Measurements from ENCODE around the gene IER5L. TPM values are rescaled to one million over a fixed set of nuclear protein-coding genes. Genes with fewer than 3 reads are reported as not detected.

The IER5L gene
- total and polyA plus RNA-seq, 8 donors = 5.7 to 21.4 (median 8.2) TPM

DNA sequence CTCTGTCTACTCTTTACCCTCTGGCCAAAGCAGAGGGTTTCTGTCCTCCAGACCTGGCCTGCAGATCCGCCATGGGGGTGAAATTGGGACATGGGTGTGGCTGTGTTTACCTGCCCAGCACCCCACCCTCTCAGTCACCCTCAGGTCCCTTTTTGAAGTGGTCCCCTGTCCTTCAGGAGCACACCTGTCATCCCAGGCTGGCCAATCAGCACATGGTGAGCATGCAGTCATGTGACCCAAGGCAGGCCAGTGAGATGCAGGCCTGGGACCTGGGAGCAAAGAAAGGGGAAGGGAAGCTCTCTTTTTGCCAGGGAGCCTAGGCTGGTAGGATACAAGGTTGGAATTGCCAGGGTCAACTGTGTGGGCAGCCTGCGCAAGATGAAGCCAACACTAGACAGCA, 28.3 kb upstream of the IER5L start:
- intact Hi-C loops (cut with DNase I) = no loop called here
- H3K36me3 ChIP-seq = no peaks in the 10 kb centered on the region
- H3K27ac ChIP-seq = no peak overlapping the region
- DNase-seq = no peak
- H3K4me1 ChIP-seq = peaks cover 0 to 15% of the 10 kb centered on the region in 2 donors
- TF ChIP-seq, protein P1, sequence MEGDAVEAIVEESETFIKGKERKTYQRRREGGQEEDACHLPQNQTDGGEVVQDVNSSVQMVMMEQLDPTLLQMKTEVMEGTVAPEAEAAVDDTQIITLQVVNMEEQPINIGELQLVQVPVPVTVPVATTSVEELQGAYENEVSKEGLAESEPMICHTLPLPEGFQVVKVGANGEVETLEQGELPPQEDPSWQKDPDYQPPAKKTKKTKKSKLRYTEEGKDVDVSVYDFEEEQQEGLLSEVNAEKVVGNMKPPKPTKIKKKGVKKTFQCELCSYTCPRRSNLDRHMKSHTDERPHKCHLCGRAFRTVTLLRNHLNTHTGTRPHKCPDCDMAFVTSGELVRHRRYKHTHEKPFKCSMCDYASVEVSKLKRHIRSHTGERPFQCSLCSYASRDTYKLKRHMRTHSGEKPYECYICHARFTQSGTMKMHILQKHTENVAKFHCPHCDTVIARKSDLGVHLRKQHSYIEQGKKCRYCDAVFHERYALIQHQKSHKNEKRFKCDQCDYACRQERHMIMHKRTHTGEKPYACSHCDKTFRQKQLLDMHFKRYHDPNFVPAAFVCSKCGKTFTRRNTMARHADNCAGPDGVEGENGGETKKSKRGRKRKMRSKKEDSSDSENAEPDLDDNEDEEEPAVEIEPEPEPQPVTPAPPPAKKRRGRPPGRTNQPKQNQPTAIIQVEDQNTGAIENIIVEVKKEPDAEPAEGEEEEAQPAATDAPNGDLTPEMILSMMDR (IDR thresholded peaks at IDR 0.05) = no peak
- no peak overlapping the region for H3K4me3 ChIP-seq
- H3K27me3 ChIP-seq = no peaks in the 10 kb centered on the region
- no peak for ATAC-seq
- no peaks in the 10 kb centered on the region for H3K9me3 ChIP-seq

DNA sequence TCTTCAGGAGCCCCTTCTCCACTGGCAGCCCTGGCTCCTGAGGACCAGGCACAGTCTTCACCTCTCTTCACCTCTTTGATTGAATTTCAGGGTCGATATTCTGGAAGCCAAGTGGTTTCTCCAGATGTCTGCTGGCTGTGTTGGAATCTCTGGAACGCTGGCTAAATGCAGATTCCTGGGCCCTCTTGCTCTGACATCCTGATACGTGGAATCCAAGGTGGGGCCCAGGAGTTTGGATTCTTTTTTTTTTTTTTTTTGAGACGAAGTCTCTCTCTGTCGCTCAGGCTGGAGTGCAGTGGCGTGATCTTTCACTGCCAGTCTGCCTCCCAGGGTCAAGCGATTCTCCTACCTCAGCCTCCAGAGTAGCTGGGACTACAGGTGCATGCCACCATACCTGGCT, 26.8 kb upstream of the IER5L start:
- intact Hi-C loops (cut with DNase I) = no loop called here
- H3K27ac ChIP-seq = no peak overlapping the region
- H3K4me1 ChIP-seq = peaks cover 0 to 15% of the 10 kb centered on the region in 2 donors
- TF ChIP-seq, protein P1 (IDR thresholded peaks at IDR 0.05) = no peak
- no peak overlapping the region for H3K4me3 ChIP-seq
- H3K27me3 ChIP-seq = no peaks in the 10 kb centered on the region
- ATAC-seq (no peak), DNase-seq (no peak)
- no peaks in the 10 kb centered on the region for H3K36me3 ChIP-seq
- no peaks in the 10 kb centered on the region for H3K9me3 ChIP-seq

DNA sequence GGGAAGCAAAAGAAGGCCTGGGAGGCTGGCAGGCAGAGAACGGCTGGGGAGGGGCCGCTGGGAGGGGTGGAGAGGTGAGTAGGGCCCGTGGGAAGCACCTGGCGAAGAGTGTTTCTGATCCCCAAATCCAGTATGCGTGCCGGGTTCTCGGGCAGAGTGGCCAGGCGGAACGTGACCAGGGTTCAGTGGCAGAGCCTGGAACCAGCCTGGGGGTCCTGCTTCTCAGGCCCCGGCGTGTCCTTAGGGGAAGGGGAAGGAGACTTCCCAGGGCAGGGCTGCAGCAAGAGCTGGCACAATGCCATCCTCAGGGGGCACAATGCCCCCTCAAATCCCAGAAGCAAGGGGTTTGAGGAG, 25.5 kb upstream of the IER5L start:
- Histone ChIP-seq H3K27me3 (no peaks in the 10 kb centered on the region), H3K4me1 (peaks cover 0 to 15% of the 10 kb centered on the region in 2 donors), H3K36me3 (no peaks in the 10 kb centered on the region), H3K4me3 (peak overlapping the region; percentile 56 to 74), H3K9me3 (no peaks in the 10 kb centered on the region), H3K27ac (no peak overlapping the region)
- ATAC-seq (no peak), DNase-seq (no peak)
- TF ChIP-seq, protein P1 (IDR thresholded peaks at IDR 0.05) = no peak
- intact Hi-C loops (cut with DNase I) = no loop called here

DNA sequence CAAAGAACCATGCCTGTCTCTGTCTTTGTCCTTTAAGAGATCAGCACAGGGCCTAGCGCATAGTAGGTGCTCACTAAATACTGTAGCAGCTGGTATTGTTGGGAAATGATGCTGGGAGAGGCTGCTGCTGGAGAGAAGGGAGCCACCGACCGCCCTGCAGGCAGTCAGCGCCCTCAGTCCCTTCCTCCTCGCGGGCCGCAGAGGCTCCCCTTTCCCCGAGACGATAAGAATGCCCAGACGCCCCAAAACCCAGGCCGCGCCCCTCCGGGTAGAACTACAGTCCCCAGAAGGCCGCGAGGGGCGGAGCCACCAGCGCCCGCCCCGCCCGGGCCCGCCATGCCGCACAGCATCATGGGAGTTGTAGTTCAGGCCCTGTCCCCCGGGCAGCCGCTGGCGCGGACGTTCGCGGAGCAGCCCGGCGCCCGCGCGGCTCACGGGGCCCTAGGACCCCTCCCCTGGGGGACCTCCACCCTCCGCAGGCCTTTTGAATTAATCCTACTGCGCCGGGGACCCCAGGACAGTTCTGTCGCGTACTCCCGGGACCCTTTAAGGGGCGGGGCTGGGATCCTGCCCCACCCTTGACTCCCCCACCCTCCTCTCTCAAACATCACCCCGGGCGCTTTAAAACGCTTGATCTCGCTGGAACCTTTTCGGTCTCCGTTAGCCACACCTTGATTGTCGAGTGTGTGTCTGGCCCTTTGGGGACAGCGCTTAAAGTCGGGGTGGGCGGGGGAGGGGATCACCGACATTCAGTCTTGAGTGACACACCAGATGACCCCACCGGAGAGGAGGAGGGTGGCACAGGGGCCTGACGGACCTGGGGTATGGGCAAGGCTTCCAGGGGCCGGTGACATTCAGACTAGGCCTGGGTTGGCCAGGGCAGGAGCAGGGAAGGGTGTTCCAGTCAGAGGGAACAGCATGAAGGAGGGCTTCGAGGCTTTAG, 24.8 kb upstream of the IER5L start:
- H3K27ac ChIP-seq = peak overlapping the region; percentile 85 to 93
- no peaks in the 10 kb centered on the region for H3K36me3 ChIP-seq
- intact Hi-C loops (cut with DNase I) = no loop called here
- no peaks in the 10 kb centered on the region for H3K9me3 ChIP-seq
- DNase-seq (peak; percentile 80 to 97 (median 86)), ATAC-seq (peak; percentile 98)
- H3K4me1 ChIP-seq = peaks cover 0 to 15% of the 10 kb centered on the region in 2 donors
- peaks cover 0 to 5% of the 10 kb centered on the region in 2 donors for H3K27me3 ChIP-seq
- peak overlapping the region; percentile 56 to 74 for H3K4me3 ChIP-seq
- TF ChIP-seq, protein P1 (IDR thresholded peaks at IDR 0.05) = no peak

DNA sequence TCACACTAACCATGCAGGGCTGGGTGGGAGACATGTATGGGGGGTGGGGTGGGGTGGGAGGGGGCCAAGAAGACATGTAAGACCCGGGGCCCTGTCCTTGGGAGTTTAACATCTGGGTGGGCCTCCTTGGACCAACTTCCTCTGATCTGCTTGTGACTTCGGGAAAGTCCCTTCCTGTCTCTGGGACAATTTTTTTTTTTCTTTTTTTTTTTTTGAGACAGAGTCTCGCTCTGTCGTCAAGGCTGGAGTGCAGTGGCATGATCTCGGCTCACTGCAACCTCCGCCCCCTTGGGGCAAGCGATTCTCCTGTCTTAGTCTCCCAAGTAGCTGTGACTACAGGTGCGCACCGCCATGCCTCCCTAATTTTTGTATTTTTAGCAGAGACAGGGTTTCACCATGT, 23.8 kb upstream of the IER5L start:
- H3K27ac ChIP-seq = no peak overlapping the region
- no peaks in the 10 kb centered on the region for H3K9me3 ChIP-seq
- TF ChIP-seq, protein P1 (IDR thresholded peaks at IDR 0.05) = no peak
- no peak for DNase-seq
- no peak overlapping the region for H3K4me3 ChIP-seq
- no peak for ATAC-seq
- H3K27me3 ChIP-seq = peaks cover 0 to 6% of the 10 kb centered on the region in 2 donors
- no peaks in the 10 kb centered on the region for H3K36me3 ChIP-seq
- intact Hi-C loops (cut with DNase I) = no loop called here
- H3K4me1 ChIP-seq = peaks cover 0 to 15% of the 10 kb centered on the region in 2 donors
